Activated CD4-positive, CD25-positive, alpha-beta regulatory T cell treated with anti-CD3 and anti-CD28 coated beads, Interleukin-2, amount 50 U/mL, for 24 hours (primary cell): ENCODE results near the gene PPM1K.

Source experiments
- ATAC-seq, 2 donors: fragments of 150-1000 bp; cut with Tn5 transposase; one replicate each; pipeline ENCODE4 v1.10.0; 2021; ENCODE audit warnings: mild to moderate bottlenecking in 1 of 2, moderate library complexity in 1 of 2

The PPM1K gene

GRCh38 chr4:88276952-88277710 lies 7.2 kb downstream of the PPM1K start:
- ATAC-seq = no peak

GRCh38 chr4:88275949-88276515 lies 8.3 kb downstream of the PPM1K start:
- no peak for ATAC-seq

GRCh38 chr4:88275516-88275915 lies 8.8 kb downstream of the PPM1K start:
- no peak for ATAC-seq

GRCh38 chr4:88268913-88269312 lies 15.4 kb downstream of the PPM1K start:
- ATAC-seq = no peak

GRCh38 chr4:88264336-88264735 lies 20.0 kb downstream of the PPM1K start:
- ATAC-seq = no peak

- no peak for ATAC-seq
Measured at GRCh38 chr4:88257726-88258125, 26.6 kb downstream of the PPM1K start.

GRCh38 chr4:88255111-88255510 lies 29.2 kb downstream of the PPM1K start:
- no peak for ATAC-seq

GRCh38 chr4:88251924-88252323 lies 32.4 kb downstream of the PPM1K start:
- ATAC-seq = no peak

- no peak for ATAC-seq
Measured at GRCh38 chr4:88247148-88247547, 37.2 kb downstream of the PPM1K start.

- no peak for ATAC-seq
Measured at GRCh38 chr4:88246600-88246999, 37.8 kb downstream of the PPM1K start.

- ATAC-seq = peak; percentile 79 to 87
Measured at GRCh38 chr4:88244816-88245579, 39.4 kb downstream of the PPM1K start.

- ATAC-seq = no peak
Measured at GRCh38 chr4:88244056-88244455, 40.3 kb downstream of the PPM1K start.

- no peak for ATAC-seq
Measured at GRCh38 chr4:88242144-88242543, 42.2 kb downstream of the PPM1K start.

- ATAC-seq = no peak
Measured at GRCh38 chr4:88240297-88240714, 44.1 kb downstream of the PPM1K start.

GRCh38 chr4:88230969-88231771 lies 53.2 kb downstream of the PPM1K start:
- ATAC-seq = no peak

GRCh38 chr4:88230461-88230891 lies 53.9 kb downstream of the PPM1K start:
- no peak for ATAC-seq

- no peak for ATAC-seq
Measured at GRCh38 chr4:88227734-88228133, 56.6 kb downstream of the PPM1K start.

- ATAC-seq = no peak
Measured at GRCh38 chr4:88226143-88226542, 58.2 kb downstream of the PPM1K start.

GRCh38 chr4:88225232-88226105 lies 58.9 kb downstream of the PPM1K start:
- ATAC-seq = peak; percentile 35 to 41

- ATAC-seq = no peak
Measured at GRCh38 chr4:88223516-88223915, 60.8 kb downstream of the PPM1K start.

GRCh38 chr4:88219099-88219498 lies 65.3 kb downstream of the PPM1K start:
- ATAC-seq = peak in 1 of 2 donors; percentile 55

GRCh38 chr4:88217169-88217568 lies 67.2 kb downstream of the PPM1K start:
- no peak for ATAC-seq
